Effector CD4-positive, alpha-beta T cell (primary cell): ENCODE results near the gene SKIC3.
A peak's percentile ranks its signal among the peaks of the same experiment; 100 is the strongest.

Experiments used
- DNase-seq: peaks from one replicate; pipeline ENCODE4 v3.0.0-alpha.2; 2020
- total RNA-seq: gene quantifications from one replicate; lab custom pipeline; 2026; lab: John Stamatoyannopoulos, UW

Gene SKIC3
- 183 reads per million, percentile 91 among the genes with 10 or more reads in this experiment for total RNA-seq

DNA sequence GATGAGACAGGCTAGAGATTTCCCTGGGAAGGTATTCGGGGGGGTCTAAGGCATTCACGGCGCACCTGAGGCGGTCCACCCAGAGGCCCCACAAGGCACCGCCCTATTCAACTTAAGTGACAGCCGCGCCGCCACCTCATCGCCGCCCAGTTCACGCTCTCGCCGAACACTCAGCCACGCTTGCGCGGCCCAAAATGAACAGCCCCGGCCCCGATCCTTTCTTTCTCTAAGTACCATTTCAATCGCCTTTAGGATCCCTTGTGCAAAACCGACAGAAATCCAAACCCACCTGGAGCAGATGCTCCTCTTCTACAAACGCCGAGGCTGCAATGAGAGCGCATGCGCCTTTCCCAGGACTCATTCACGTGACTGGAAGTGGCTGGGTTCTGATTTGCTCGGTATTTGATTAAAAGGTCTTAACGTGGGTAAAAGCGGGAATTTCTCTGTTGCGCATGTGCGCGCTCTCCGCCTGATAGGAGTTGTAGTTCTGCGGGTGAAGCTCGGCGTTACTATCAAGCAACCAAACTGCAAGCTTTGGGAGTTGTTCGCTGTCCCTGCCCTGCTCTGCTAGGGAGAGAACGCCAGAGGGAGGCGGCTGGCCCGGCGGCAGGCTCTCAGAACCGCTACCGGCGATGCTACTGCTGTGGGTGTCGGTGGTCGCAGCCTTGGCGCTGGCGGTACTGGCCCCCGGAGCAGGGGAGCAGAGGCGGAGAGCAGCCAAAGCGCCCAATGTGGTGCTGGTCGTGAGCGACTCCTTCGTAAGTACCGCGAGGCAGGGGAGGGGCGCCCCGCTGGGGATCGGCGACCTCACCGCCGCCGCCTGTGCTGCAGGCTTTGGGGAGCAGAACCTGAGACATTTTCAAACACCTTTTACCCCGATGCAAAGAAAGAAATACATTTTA is at the start of gene SKIC3, which contains the start of gene ARSK:
Gene SKIC3 (minus strand): TSS at position 331 of the 902 bp plus-strand sequence. CDS start 7,827 bp downstream, outside the sequence.
Gene ARSK (plus strand): TSS at position 455 of the 902 bp plus-strand sequence. CDS start 178 bp downstream, at position 633.
- peak; percentile 86 for DNase-seq

GRCh38 chr5:95600557-95600956 is 45.8 kb upstream of the SKIC3 start:
- no peak for DNase-seq

- no peak for DNase-seq
Measured at GRCh38 chr5:95599252-95599651, 44.5 kb upstream of the SKIC3 start.

GRCh38 chr5:95595289-95595931 is 40.6 kb upstream of the SKIC3 start:
- no peak for DNase-seq

DNA sequence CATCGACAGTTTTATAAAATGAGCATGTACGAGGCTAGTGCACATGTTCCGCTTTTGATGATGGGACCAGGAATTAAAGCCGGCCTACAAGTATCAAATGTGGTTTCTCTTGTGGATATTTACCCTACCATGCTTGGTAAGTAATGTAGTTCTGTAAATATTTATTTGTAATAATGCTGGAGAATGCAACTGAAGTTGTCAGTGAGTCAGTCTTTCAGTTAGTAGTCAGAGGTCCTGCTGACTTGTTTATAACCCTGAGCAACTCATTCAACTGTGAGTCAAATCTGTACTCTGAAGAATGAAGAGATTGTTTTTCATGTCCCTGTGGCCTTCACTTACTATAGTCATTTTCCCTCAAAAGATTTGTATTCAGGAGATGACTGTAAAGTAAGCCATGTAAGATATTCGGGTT is 36.7 kb upstream of the SKIC3 start:
- no peak for DNase-seq

DNA sequence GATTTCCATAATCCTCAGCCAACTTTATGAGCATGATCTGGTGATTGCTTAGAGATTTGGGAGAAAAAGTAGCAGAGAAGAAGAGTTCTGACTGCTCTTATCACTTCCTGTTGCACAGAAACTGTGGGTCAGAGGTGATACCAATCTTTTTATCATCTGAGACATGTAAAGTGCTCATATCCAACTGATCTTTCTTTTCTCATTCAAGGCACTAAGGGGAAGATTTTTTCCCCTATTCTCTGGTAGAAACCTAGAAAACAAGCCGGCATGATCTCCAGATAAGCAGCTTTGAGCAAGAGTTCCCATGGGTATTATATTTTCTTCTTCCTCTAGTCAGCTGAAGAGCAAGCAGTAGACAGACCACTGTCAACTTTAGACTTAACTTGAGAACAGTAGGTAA is 36.1 kb upstream of the SKIC3 start:
- DNase-seq = no peak

DNA sequence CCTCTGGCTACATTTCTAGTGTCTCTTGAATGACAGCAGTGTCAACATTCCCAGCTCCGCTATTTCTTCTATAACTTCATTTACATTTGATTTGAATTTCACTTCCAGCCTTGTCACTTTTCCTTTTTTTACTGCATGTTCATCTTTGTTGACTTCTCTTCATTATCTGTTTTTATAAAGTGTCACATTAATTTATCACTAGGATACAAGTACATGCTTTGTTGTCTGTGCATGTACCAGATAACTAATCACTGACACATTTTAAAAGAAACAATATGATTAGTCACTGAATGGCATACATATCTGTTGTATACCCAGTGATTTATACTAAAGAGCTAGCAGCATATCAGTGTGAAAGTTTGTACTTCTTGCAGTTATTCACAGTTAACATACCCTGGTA is 29.2 kb upstream of the SKIC3 start:
- DNase-seq = no peak

DNA sequence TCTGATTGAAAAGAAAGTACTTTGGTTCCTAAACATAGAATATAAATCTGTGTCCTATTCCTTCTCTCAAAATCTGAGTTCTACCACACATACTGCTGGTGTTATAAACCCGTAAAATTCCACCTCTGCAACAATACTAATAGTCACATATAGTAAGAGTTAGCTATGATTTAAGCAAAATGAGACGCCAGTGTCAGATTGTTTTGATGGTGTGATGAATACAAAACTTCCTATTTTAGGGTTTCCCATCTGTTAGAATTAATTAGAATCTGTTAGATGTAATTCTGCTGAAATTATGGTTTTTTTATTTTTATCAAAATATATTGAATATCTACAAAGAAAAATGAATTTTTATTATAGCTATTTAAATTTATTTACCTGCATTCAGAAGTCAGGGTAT is 26.8 kb upstream of the SKIC3 start:
- DNase-seq = no peak

DNA sequence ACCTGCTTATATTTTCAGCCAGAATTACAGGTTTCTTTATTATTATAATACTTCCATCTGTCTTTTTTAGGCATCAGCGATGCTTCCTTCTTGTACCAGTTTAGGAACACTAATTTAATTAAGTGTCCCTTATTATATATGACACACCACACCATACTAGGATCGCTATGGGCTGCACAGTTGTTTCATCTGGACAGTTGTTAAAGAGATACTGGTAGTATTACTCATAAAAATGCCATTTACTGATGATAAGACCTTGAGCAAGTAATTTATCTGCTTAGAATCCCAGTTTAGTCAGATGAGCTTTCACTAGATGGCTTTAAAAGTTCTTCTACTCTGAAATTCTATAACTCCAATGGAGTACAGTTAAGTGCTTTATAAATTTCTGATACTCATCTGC is 17.2 kb upstream of the SKIC3 start:
- DNase-seq = no peak

DNA sequence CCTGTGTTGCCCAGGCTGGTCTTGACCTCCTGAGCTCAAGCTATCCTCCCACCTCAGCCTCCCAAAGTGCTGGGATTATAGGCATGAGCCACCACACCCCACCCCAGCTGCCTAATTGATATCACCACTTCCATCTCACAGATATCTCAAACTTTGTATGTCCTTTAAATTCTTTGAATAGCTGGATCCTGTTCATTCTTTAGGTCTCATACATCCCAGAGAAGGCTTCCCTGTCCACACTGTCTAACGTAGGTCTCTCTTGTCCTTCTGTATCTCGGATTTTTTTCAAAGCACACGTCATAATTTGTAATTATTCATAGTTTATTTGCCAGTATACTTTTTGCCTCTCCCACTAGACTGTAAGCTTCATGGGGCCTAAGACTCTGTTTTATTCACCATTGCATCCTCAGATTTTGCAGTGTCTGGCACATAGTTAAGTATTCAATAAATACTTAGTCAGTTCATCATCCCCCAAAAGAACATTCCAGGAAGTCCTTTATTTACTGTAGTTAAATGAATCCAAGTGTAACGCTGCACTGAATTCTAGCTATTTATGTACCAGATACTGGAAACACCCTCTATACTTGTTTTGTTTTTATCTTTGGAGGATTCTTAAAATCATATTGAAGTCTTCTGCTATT is 10.6 kb upstream of the SKIC3 start:
- no peak for DNase-seq

DNA sequence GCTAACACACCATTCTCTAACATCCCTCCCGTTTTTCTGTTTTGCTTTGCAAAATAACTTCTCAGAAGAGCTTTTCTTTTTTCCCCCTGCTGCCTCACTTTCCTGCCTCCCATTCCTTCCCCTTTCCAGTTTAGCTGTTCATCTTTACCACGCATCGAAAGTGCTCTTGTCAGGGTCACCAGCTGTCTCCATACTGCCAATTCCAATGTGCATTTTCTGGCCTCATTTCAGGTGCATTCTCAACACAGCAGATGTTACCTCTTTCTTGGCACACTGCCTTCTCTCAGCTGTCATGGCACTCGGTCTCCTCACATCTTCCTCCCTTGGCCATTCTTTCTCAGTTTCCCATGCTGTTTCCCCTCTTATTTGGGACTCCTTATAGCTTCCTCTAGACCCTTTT is 9.7 kb upstream of the SKIC3 start:
- DNase-seq = no peak

DNA sequence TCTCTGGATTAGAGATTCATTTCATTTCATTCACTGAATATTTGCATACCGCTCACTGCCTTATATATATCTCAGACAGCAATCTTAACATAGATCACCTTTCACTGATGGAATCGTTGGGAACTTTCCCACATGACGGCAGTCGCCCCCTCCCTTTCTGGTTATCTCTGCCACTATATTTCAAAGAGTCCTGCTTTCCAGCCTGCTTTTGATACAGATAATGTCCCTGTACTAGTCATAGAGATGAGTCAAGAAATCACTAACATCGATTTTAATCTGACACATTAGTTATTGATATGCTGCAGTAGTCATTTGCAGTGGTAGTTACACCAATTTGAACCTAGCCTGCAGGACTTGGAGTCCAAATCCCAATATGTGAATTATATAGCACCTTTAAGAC is 8.6 kb upstream of the SKIC3 start:
- DNase-seq = no peak

GRCh38 chr5:95562282-95562681 is 7.5 kb upstream of the SKIC3 start:
- no peak for DNase-seq

- no peak for DNase-seq
Measured at GRCh38 chr5:95557841-95558240, 3.1 kb upstream of the SKIC3 start.

- no peak for DNase-seq
Measured at GRCh38 chr5:95555553-95555952, 776 bp upstream of the SKIC3 start.

- DNase-seq = no peak
Measured at GRCh38 chr5:95554331-95554646, 488 bp downstream of the SKIC3 start.

- no peak for DNase-seq
Measured at GRCh38 chr5:95549030-95549429, 5.7 kb downstream of the SKIC3 start.

GRCh38 chr5:95543017-95543705 is 11.6 kb downstream of the SKIC3 start:
- no peak for DNase-seq

DNA sequence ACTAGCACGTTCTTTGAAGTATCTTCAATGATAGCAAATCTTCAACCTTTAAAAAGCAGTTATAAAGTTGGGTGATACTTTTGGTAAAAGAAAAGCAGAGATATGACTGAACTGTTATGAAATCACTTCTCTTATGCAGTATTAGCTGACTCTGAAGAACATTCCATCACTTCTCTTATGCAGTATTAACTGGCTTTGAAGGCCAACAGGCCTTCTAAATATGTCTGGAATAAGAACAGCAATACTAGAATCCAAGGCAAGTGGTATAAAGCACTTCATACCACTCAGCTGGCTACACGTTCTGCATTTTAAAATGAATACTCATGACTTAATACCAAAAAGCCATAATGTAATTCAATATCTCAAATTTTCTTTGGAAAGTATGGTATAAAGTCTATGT is 17.3 kb downstream of the SKIC3 start:
- DNase-seq = no peak

GRCh38 chr5:95533761-95534160 is 21.0 kb downstream of the SKIC3 start:
- no peak for DNase-seq

GRCh38 chr5:95533106-95533505 is 21.7 kb downstream of the SKIC3 start:
- DNase-seq = no peak

DNA sequence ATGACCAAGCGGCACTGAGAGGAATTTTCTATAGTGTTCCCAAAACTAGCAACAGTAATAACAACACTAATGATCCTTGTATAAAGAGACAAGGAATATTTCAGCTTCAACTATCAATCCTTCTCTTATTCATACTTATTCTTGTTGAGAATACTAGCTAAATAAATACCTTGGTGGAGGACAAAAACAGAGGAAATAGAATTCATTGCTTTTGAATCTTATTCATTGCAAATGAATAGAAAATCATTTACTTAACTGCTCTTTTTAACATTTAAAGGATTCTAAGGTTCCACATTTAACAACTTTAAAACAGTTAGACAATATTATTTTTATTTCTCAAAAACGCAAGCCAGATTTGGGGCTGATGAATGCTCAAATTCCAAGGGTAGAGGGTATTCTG is 22.4 kb downstream of the SKIC3 start:
- no peak for DNase-seq

- DNase-seq = no peak
Measured at GRCh38 chr5:95531491-95531890, 23.3 kb downstream of the SKIC3 start.
